MCF 10A (cell line): ENCODE measurements around the gene B3GAT1. TPM values are rescaled to one million over a fixed set of nuclear protein-coding genes. Genes with fewer than 3 reads are reported as not detected.

Source experiments
- BruUV-seq: library from RNA; stranded (reverse); fragments of 400-500 nt; replicated peaks from 2 replicates; lab custom pipeline; 2021; lab: Mats Ljungman, UMichigan
- CTCF ChIA-PET: fragments of 300-600 bp; sonication (Branson Sonifier 250); formaldehyde crosslinking; extraction: SDS; loops from one replicate; lab custom pipeline; 2021; ENCODE audit warnings: antibody characterized with exemption, inconsistent platforms; lab: Yijun Ruan, JAX
- POLR2A ChIA-PET: fragments of 300-600, 350-650 bp; sonication (Branson Sonifier 250); formaldehyde crosslinking; extraction: SDS; loops from one replicate; lab custom pipeline; 2020; ENCODE audit warnings: antibody characterized with exemption, inconsistent platforms; lab: Yijun Ruan, JAX
- DNase-seq: peaks from one replicate; pipeline ENCODE4 v3.0.0-alpha.2; 2018; ENCODE audit not compliant: unreplicated experiment
- H3K27ac Mint-ChIP-seq: one replicate; pipeline ENCODE4 v1.8.0; 2022; ENCODE audit warnings: mild to moderate bottlenecking, low read depth, mixed read lengths; ENCODE audit not compliant: unreplicated experiment
- H3K27me3 Mint-ChIP-seq: one replicate; pipeline ENCODE4 v1.8.0; 2022; ENCODE audit warnings: mixed read lengths; ENCODE audit not compliant: insufficient read depth, unreplicated experiment
- H3K36me3 Mint-ChIP-seq: one replicate; pipeline ENCODE4 v1.8.0; 2022; ENCODE audit warnings: mild to moderate bottlenecking, moderate library complexity, mixed read lengths; ENCODE audit not compliant: insufficient read depth, unreplicated experiment
- H3K4me1 Mint-ChIP-seq: one replicate; pipeline ENCODE4 v1.8.0; 2022; ENCODE audit warnings: mixed read lengths; ENCODE audit not compliant: insufficient read depth, unreplicated experiment
- H3K4me3 Mint-ChIP-seq: one replicate; pipeline ENCODE4 v1.8.0; 2022; ENCODE audit warnings: mild to moderate bottlenecking, moderate library complexity, mixed read lengths; ENCODE audit not compliant: unreplicated experiment
- H3K9me3 Mint-ChIP-seq: one replicate; pipeline ENCODE4 v1.8.0; 2022; ENCODE audit warnings: mixed read lengths; ENCODE audit not compliant: unreplicated experiment
- intact Hi-C: fragments of 100-400 bp; cut with micrococcal nuclease; formaldehyde crosslinking; loops from 2 replicates; pipeline ENCODE4 v1.14.1; 2022
- total RNA-seq: library from RNA; stranded (reverse); gene quantifications from 2 replicates; pipeline ENCODE4 v1.2.3, GENCODE V29; 2022
- TF ChIP-seq, protein P1 (sequence below): fragments of 200-600 bp; IDR thresholded peaks from one replicate; pipeline ENCODE4 v1.8.0; 2022; ENCODE audit warnings: antibody characterized with exemption, mild to moderate bottlenecking; ENCODE audit not compliant: unreplicated experiment

The B3GAT1 gene
- total RNA-seq, 1 experiment from 2014 or later, result not detected

DNA sequence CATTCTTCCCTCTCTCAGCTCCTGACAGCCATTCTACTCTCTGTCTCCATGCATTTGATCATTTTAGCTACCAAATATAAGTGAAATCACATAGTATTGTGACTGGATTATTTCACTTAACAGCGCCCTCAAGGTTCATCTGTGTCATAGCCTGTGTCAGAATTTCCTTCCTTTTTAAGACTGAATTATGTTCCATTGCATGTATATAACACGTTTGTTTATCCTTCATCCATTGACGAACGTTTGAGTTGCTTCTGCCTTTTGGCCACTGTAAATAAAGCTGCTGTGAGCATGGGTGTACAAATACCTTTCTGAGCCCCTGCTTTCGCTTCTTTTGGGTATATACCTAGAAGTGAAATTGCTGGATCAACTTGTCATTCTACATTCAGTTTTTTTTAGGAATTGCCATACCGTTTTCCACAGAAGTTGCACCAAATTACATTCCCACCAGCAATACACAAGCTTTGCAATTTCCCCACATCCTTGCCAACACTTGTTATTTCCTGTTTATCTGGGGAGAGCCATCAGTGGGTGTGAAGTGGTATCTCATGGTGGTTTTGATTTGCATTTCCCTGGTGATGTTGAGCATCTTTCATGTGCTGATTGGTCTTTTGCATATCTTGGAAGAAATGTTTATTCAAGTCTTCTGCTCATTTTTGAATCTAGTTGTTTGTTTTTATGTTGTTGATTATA is 62.8 kb downstream of the B3GAT1 start:
- ChIA-PET CTCF (interaction anchor here (1.3 kb wide), 1 partner anchor 11 kb away, joined by 4 read pairs; no protein-coding TSS in a partner anchor), POLR2A (no interaction called here)
- DNase-seq, result no peak
- no peak overlapping the region for H3K4me3 Mint-ChIP-seq
- no TSS peak for BruUV-seq
- H3K4me1 Mint-ChIP-seq, result no peaks in the 10 kb centered on the region
- no peak overlapping the region for H3K27ac Mint-ChIP-seq
- TF ChIP-seq, protein P1, sequence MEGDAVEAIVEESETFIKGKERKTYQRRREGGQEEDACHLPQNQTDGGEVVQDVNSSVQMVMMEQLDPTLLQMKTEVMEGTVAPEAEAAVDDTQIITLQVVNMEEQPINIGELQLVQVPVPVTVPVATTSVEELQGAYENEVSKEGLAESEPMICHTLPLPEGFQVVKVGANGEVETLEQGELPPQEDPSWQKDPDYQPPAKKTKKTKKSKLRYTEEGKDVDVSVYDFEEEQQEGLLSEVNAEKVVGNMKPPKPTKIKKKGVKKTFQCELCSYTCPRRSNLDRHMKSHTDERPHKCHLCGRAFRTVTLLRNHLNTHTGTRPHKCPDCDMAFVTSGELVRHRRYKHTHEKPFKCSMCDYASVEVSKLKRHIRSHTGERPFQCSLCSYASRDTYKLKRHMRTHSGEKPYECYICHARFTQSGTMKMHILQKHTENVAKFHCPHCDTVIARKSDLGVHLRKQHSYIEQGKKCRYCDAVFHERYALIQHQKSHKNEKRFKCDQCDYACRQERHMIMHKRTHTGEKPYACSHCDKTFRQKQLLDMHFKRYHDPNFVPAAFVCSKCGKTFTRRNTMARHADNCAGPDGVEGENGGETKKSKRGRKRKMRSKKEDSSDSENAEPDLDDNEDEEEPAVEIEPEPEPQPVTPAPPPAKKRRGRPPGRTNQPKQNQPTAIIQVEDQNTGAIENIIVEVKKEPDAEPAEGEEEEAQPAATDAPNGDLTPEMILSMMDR, result no peak
- no peaks in the 10 kb centered on the region for H3K27me3 Mint-ChIP-seq
- intact Hi-C loops, result no loop called here
- no peaks in the 10 kb centered on the region for H3K9me3 Mint-ChIP-seq
- H3K36me3 Mint-ChIP-seq, result no peaks in the 10 kb centered on the region

GRCh38 chr11:134347441-134347840 is 64.6 kb downstream of the B3GAT1 start:
- no peaks in the 10 kb centered on the region for H3K36me3 Mint-ChIP-seq
- ChIA-PET CTCF (no interaction called here), POLR2A (no interaction called here)
- DNase-seq, result no peak
- H3K27ac Mint-ChIP-seq, result no peak overlapping the region
- TF ChIP-seq, protein P1, result no peak
- no peaks in the 10 kb centered on the region for H3K9me3 Mint-ChIP-seq
- BruUV-seq, result no TSS peak
- H3K4me3 Mint-ChIP-seq, result no peak overlapping the region
- no peaks in the 10 kb centered on the region for H3K27me3 Mint-ChIP-seq
- H3K4me1 Mint-ChIP-seq, result no peaks in the 10 kb centered on the region
- intact Hi-C loops, result no loop called here

- Mint-ChIP-seq H3K4me1 (no peaks in the 10 kb centered on the region), H3K4me3 (no peak overlapping the region), H3K27me3 (no peaks in the 10 kb centered on the region), H3K27ac (no peak overlapping the region), H3K9me3 (no peaks in the 10 kb centered on the region), H3K36me3 (no peaks in the 10 kb centered on the region)
- BruUV-seq, result no TSS peak
- ChIA-PET POLR2A (no interaction called here), CTCF (no interaction called here)
- intact Hi-C loops, result no loop called here
- TF ChIP-seq, protein P1, result no peak
- DNase-seq, result no peak
Measured at GRCh38 chr11:134346976-134347350, 65.1 kb downstream of the B3GAT1 start.

DNA sequence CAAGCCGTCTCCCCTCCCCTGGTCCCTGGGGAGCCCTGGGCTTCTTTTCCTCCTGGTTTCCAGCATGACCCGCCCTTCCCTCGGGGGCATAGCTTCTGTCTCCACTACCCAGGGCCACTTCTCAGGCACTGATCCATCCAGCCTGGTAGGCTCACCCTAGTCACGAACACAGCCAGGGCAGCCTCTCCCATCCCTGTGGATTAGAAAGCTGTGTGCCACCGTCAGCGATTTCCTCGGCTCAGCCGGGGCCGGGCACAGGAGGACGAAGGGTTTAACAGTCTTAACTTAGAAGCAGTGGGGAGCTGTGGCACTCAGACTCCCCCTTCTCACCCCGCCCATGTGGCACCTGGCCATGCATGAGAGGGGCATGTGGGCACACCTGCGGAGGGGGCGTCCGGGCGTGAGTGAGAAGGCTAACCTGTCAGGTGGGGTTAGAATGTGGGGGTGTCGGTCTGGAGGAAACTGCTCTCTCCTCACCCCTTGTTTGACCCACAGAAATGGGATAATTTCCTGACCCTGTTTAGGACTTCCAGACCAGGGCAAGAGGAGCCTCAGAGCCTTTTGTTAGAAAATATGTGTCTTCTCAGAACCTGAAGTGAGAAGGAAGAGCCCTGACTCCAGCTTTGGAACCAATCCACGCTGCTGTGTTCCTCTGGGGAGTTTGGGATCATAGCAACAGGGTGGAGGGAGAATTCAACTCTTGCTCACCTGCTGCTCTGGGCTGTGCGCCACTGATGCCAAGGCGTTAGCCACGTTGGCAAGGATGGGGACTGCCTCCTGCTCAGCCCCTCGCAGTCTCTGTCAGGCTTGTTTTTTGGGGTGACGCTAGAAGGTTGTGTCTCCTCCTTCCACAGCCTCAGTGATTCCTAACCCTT is 65.7 kb downstream of the B3GAT1 start:
- Mint-ChIP-seq H3K4me1 (no peaks in the 10 kb centered on the region), H3K36me3 (no peaks in the 10 kb centered on the region), H3K9me3 (no peaks in the 10 kb centered on the region), H3K27ac (peak overlapping the region; percentile 73), H3K27me3 (no peaks in the 10 kb centered on the region), H3K4me3 (no peak overlapping the region)
- DNase-seq, result no peak
- ChIA-PET POLR2A (no interaction called here), CTCF (interaction anchor here (0.6 to 1.1 kb wide), 2 partner anchors 8 to 143 kb away, joined by 3 read pairs; no protein-coding TSS in a partner anchor)
- TF ChIP-seq, protein P1, result no peak
- intact Hi-C loops, result no loop called here
- BruUV-seq, result no TSS peak
